B cell (primary cell): ENCODE measurements around the gene RBM33. TPM values are rescaled to one million over a fixed set of nuclear protein-coding genes. Genes with fewer than 3 reads are reported as not detected.

Source experiments
- ATAC-seq: fragments of 200-7000 bp; cut with Tn5 transposase; one replicate; pipeline ENCODE4 v1.10.0; 2021; ENCODE audit warnings: low read depth, mild to moderate bottlenecking, moderate number of reproducible peaks, moderate library complexity
- CTCF ChIA-PET: fragments of 350-600 bp; sonication (Branson Sonifier 250); formaldehyde crosslinking; loops from one replicate; lab custom pipeline; 2021; ENCODE audit warnings: antibody characterized with exemption, inconsistent platforms; lab: Charles Lee
- POLR2A ChIA-PET: fragments of 350-600 bp; sonication (Branson Sonifier 250); formaldehyde crosslinking; loops from one replicate; lab custom pipeline; 2021; ENCODE audit warnings: antibody characterized with exemption; lab: Charles Lee
- DNase-seq: peaks from one replicate; pipeline ENCODE4 v3.0.0; 2013
- H2AFZ ChIP-seq: 2 replicates; pipeline ENCODE4 v1.6.1; 2012; ENCODE audit warnings: mild to moderate bottlenecking, low read depth, low read length; ENCODE audit not compliant: insufficient read depth, poor library complexity, severe bottlenecking
- H3K27ac ChIP-seq, 2 donors: 1 replicate in 1 of 2; 2 replicates in 1 of 2; pipeline ENCODE4 v1.5.1; 2012 to 2013; ENCODE audit warnings: low read length in 2 of 2, mild to moderate bottlenecking in 2 of 2, moderate library complexity in 1 of 2
- H3K27me3 ChIP-seq, 4 experiments: fragments of 200-600 bp in 1 of 4; sonication (generic) in 1 of 4; replicated peaks in 1 of 4; 1 replicate in 2 of 4; 2 replicates in 2 of 4; pipeline versions ENCODE4 v1.6.1 to v1.7.0; 2013 to 2016; ENCODE audit warnings: low read length in 3 of 4, mild to moderate bottlenecking in 2 of 4, mixed read lengths in 1 of 4, moderate library complexity in 1 of 4; ENCODE audit not compliant: insufficient read depth in 4 of 4, control insufficient read depth in 3 of 4; ENCODE audit errors: control extremely low read depth in 1 of 4
- H3K36me3 ChIP-seq, 2 experiments: replicated peaks in 1 of 2; 1 replicate in 1 of 2; 2 replicates in 1 of 2; pipeline versions ENCODE4 v1.6.1 to v1.7.1; 2013; ENCODE audit warnings: low read length in 1 of 2; ENCODE audit not compliant: insufficient read depth in 2 of 2, control insufficient read depth in 1 of 2; ENCODE audit errors: control extremely low read depth in 1 of 2, extremely low read depth in 1 of 2
- H3K4me1 ChIP-seq, 2 donors: fragments of 200-600 bp in 1 of 2; sonication (generic) in 1 of 2; 1 replicate in 1 of 2; 2 replicates in 1 of 2; pipeline versions ENCODE4 v1.5.1 to v1.6.1; 2013 to 2017; ENCODE audit warnings: low read length in 2 of 2; ENCODE audit not compliant: control insufficient read depth in 2 of 2, insufficient read depth in 2 of 2
- H3K4me2 ChIP-seq: replicated peaks from 2 replicates; pipeline ENCODE3; 2012; ENCODE audit warnings: mild to moderate bottlenecking, low read depth, low read length; ENCODE audit not compliant: poor library complexity, severe bottlenecking
- H3K4me3 ChIP-seq, 5 experiments: fragments of 200-600 bp in 1 of 5; sonication (generic) in 1 of 5; 1 replicate in 3 of 5; 2 replicates in 2 of 5; pipeline versions ENCODE4 v1.5.1 to v1.7.0; 2011 to 2016; ENCODE audit warnings: low read length in 4 of 5, mild to moderate bottlenecking in 4 of 5, low read depth in 2 of 5, control low read depth in 1 of 5, moderate library complexity in 1 of 5; ENCODE audit not compliant: insufficient read depth in 1 of 5; ENCODE audit errors: control extremely low read depth in 1 of 5, extremely low read depth in 1 of 5
- H3K79me2 ChIP-seq: fragments of 200-600 bp; sonication (generic); one replicate; pipeline ENCODE4 v1.6.0; 2016; ENCODE audit warnings: low read length; ENCODE audit not compliant: control insufficient read depth, insufficient read depth
- H3K9ac ChIP-seq: fragments of 200-600 bp; sonication (generic); 2 replicates; pipeline ENCODE4 v1.6.1; 2017; ENCODE audit warnings: mild to moderate bottlenecking, low read length, moderate library complexity
- H3K9me3 ChIP-seq, 3 donors: one replicate each; pipeline versions ENCODE4 v1.6.1 to v1.7.1; 2013; ENCODE audit warnings: low read length in 2 of 3; ENCODE audit not compliant: control insufficient read depth in 2 of 3, insufficient read depth in 1 of 3; ENCODE audit errors: control extremely low read depth in 1 of 3
- H4K20me1 ChIP-seq: 2 replicates; pipeline ENCODE4 v1.6.0; 2012; ENCODE audit warnings: mild to moderate bottlenecking, low read length; ENCODE audit not compliant: insufficient read depth, control insufficient read depth, poor library complexity, severe bottlenecking
- H3K27ac Mint-ChIP-seq: one replicate; pipeline ENCODE4 v1.8.0; 2021; ENCODE audit warnings: mixed read lengths
- H3K27me3 Mint-ChIP-seq: one replicate; pipeline ENCODE4 v1.8.0; 2021; ENCODE audit warnings: mixed read lengths
- H3K4me1 Mint-ChIP-seq: one replicate; pipeline ENCODE4 v1.8.0; 2021; ENCODE audit warnings: mixed read lengths
- H3K4me3 Mint-ChIP-seq: one replicate; pipeline ENCODE4 v1.8.0; 2021; ENCODE audit warnings: mixed read lengths
- H3K9me3 Mint-ChIP-seq: one replicate; pipeline ENCODE4 v1.8.0; 2022; ENCODE audit warnings: mixed read lengths; ENCODE audit not compliant: insufficient read depth
- EZH2 ChIP-seq: IDR thresholded peaks from 2 replicates; pipeline ENCODE4 v1.6.1; 2012; ENCODE audit warnings: borderline replicate concordance, low read depth, mild to moderate bottlenecking, moderate library complexity, low read length; ENCODE audit not compliant: insufficient read depth, poor library complexity, severe bottlenecking
- WGBS: methylation state at CpG from one replicate; pipeline ENCODE4 v1.1.5; 2013; ENCODE audit warnings: missing lambda C conversion rate; ENCODE audit not compliant: insufficient coverage; 5-methylcytosine and 5-hydroxymethylcytosine counted together
- intact Hi-C: fragments of 100-400 bp; cut with micrococcal nuclease; formaldehyde crosslinking; loops from one replicate; pipeline ENCODE4 v1.10.0; 2022
- polyA plus RNA-seq: library from polyadenylated mRNA; depleted of rRNA; stranded (reverse); fragments of >200 nt; gene quantifications from 2 replicates; pipeline ENCODE4 v1.2.3, GENCODE V29; 2012
- total RNA-seq, 2 donors: library from RNA; stranded (reverse); fragments of 120-200 nt in 1 of 2; gene quantifications; 1 replicate in 1 of 2; 2 replicates in 1 of 2; pipeline versions ENCODE4 v1.2.3 to v1.2.4, GENCODE V29; 2013 to 2022
- TF ChIP-seq, protein P1 (sequence below): fragments of 200-600 bp; IDR thresholded peaks from one replicate; pipeline ENCODE4 v1.8.0; 2022; ENCODE audit warnings: antibody characterized with exemption, mild to moderate bottlenecking

Gene RBM33
- total and polyA plus RNA-seq, 2 donors (not counting 1 experiment from before 2014, with no cell fraction given), result 33.5 to 189 TPM

- POLR2A ChIA-PET, result no interaction called here
- no peaks in the 10 kb centered on the region for H3K36me3 ChIP-seq
- no peak overlapping the region for H3K4me2 ChIP-seq
- WGBS, result 6% methylated on average over 11 of the region's 21 CpGs
- H3K27me3 ChIP-seq, result peaks cover 0 to 83% (median 43%) of the 10 kb centered on the region in 4 experiments
- no peak overlapping the region for H3K27ac Mint-ChIP-seq
- H3K4me3 Mint-ChIP-seq, result no peak overlapping the region
- DNase-seq, result no peak
- no peak overlapping the region for H3K9ac ChIP-seq
- H3K4me1 ChIP-seq, result peaks cover 30 to 46% of the 10 kb centered on the region in 2 donors
- H3K79me2 ChIP-seq, result no peaks in the 10 kb centered on the region
- H3K4me1 Mint-ChIP-seq, result peaks cover 38% of the 10 kb centered on the region
- ATAC-seq, result no peak
- no peak overlapping the region for H3K27ac ChIP-seq
- no peak for TF ChIP-seq EZH2
- TF ChIP-seq, protein P1, sequence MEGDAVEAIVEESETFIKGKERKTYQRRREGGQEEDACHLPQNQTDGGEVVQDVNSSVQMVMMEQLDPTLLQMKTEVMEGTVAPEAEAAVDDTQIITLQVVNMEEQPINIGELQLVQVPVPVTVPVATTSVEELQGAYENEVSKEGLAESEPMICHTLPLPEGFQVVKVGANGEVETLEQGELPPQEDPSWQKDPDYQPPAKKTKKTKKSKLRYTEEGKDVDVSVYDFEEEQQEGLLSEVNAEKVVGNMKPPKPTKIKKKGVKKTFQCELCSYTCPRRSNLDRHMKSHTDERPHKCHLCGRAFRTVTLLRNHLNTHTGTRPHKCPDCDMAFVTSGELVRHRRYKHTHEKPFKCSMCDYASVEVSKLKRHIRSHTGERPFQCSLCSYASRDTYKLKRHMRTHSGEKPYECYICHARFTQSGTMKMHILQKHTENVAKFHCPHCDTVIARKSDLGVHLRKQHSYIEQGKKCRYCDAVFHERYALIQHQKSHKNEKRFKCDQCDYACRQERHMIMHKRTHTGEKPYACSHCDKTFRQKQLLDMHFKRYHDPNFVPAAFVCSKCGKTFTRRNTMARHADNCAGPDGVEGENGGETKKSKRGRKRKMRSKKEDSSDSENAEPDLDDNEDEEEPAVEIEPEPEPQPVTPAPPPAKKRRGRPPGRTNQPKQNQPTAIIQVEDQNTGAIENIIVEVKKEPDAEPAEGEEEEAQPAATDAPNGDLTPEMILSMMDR, result no peak
- H3K9me3 ChIP-seq, result peaks cover 0 to 26% (median 0%) of the 10 kb centered on the region in 3 donors
- no peak overlapping the region for H2AFZ ChIP-seq
- H3K9me3 Mint-ChIP-seq, result no peaks in the 10 kb centered on the region
- intact Hi-C loops, result no loop called here
- CTCF ChIA-PET, result interaction anchor here (1.5 kb wide), 1 partner anchor 44 kb away, joined by 3 read pairs; no protein-coding TSS in a partner anchor
- no peak overlapping the region for H3K4me3 ChIP-seq
- no peaks in the 10 kb centered on the region for H4K20me1 ChIP-seq
- peaks cover 67% of the 10 kb centered on the region for H3K27me3 Mint-ChIP-seq
Observed at GRCh38 chr7:155810770-155811559, 166.5 kb downstream of the RBM33 start.

DNA sequence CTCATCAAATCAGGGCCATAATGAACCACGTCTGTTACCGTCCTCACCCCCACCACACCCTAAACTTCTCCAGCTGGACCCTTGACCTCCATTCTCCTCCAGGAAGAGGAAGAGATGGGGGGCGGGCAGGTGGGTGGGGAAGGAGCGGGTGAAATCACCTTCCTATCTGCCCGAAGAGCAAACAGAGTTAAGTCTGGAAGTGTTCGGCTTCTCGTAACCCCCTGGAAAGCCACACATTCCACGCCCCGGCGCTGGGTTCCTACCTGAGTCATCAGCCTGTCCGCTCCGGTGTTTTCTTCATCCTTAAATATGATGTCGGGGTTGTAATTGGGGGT lies 167.1 kb downstream of the RBM33 start:
- POLR2A ChIA-PET, result no interaction called here
- Mint-ChIP-seq H3K27me3 (peaks cover 64% of the 10 kb centered on the region), H3K4me1 (peaks cover 34% of the 10 kb centered on the region), H3K4me3 (peak overlapping the region; percentile 67), H3K27ac (no peak overlapping the region), H3K9me3 (no peaks in the 10 kb centered on the region)
- H3K4me2 ChIP-seq, result no peak overlapping the region
- peaks cover 0 to 79% (median 40%) of the 10 kb centered on the region in 4 experiments for H3K27me3 ChIP-seq
- H3K4me1 ChIP-seq, result peaks cover 24 to 40% of the 10 kb centered on the region in 2 donors
- H3K27ac ChIP-seq, result no peak overlapping the region
- H3K36me3 ChIP-seq, result no peaks in the 10 kb centered on the region
- H2AFZ ChIP-seq, result no peak overlapping the region
- intact Hi-C loops, result no loop called here
- no peak for TF ChIP-seq EZH2
- TF ChIP-seq, protein P1, result no peak
- no peaks in the 10 kb centered on the region for H4K20me1 ChIP-seq
- CTCF ChIA-PET, result interaction anchor here (1.5 kb wide), 1 partner anchor 45 kb away, joined by 3 read pairs; no protein-coding TSS in a partner anchor
- no peak overlapping the region for H3K9ac ChIP-seq
- ATAC-seq, result no peak
- H3K4me3 ChIP-seq, result no peak overlapping the region
- peaks cover 0 to 21% (median 0%) of the 10 kb centered on the region in 3 donors for H3K9me3 ChIP-seq
- DNase-seq, result no peak
- H3K79me2 ChIP-seq, result no peaks in the 10 kb centered on the region
- WGBS, result 3% methylated on average over 7 of the region's 13 CpGs
